ENCODE results near the gene CD9. TPM values are rescaled to one million over a fixed set of nuclear protein-coding genes. Genes with fewer than 3 reads are reported as not detected.
A peak's percentile ranks its signal among the peaks of the same experiment; 100 is the strongest.
"Not testable (repeated sequence)": the region's sequence is repeated elsewhere in the genome, so short reads cannot be mapped to it uniquely, and the experiment has no call there.

The CD9 gene
- total and polyA plus RNA-seq, 4 donors, result 267 to 506 (median 294) TPM

GRCh38 chr12:6185961-6186827 is 14.0 kb upstream of the CD9 start:
- DNase-seq, result peak; percentile 45 to 46
- no peak for ATAC-seq (ENCODE audit: low FRiP score)
- no peaks in the 10 kb centered on the region for H3K9me3 ChIP-seq (ENCODE audit: control insufficient read depth, low read length)
- H3K27me3 ChIP-seq (ENCODE audit: control insufficient read depth in 1 of 2, insufficient read depth in 2 of 2, low read length in 1 of 2), result no peaks in the 10 kb centered on the region
- no peaks in the 10 kb centered on the region for H3K36me3 ChIP-seq (ENCODE audit: control insufficient read depth in 1 of 2, insufficient read depth in 2 of 2, low read length in 1 of 2)
- H3K27ac ChIP-seq (ENCODE audit: low read depth in 1 of 2, low read length in 2 of 2), result peak overlapping the region; percentile 68 to 71
- H3K4me3 ChIP-seq (ENCODE audit: low read length in 2 of 2), result no peak overlapping the region
- peaks cover 0 to 5% of the 10 kb centered on the region in 2 donors for H3K4me1 ChIP-seq (ENCODE audit: control insufficient read depth in 1 of 2, insufficient read depth in 2 of 2, low read length in 2 of 2)
- intact Hi-C loops (cut with DNase I), result loop anchor here in 1 of 2 donors (5.0 kb wide), 1 partner anchor 114 kb away; no protein-coding TSS in a partner anchor
- 44 to 49% methylated on average over 13 of the region's 13 CpGs for WGBS, 2 donors

- intact Hi-C loops (cut with DNase I), result loop anchor here in 1 of 2 donors (5.0 kb wide), 1 partner anchor 116 kb away; no protein-coding TSS in a partner anchor
- H3K27ac ChIP-seq (ENCODE audit: low read depth in 1 of 2, low read length in 2 of 2), result peak overlapping the region; percentile 84 to 89
- H3K9me3 ChIP-seq (ENCODE audit: control insufficient read depth, low read length), result no peaks in the 10 kb centered on the region
- WGBS, 2 donors, result 87 to 88% methylated on average over 8 of the region's 8 CpGs
- H3K36me3 ChIP-seq (ENCODE audit: control insufficient read depth in 1 of 2, insufficient read depth in 2 of 2, low read length in 1 of 2), result no peaks in the 10 kb centered on the region
- peaks cover 0 to 5% of the 10 kb centered on the region in 2 donors for H3K4me1 ChIP-seq (ENCODE audit: control insufficient read depth in 1 of 2, insufficient read depth in 2 of 2, low read length in 2 of 2)
- no peaks in the 10 kb centered on the region for H3K27me3 ChIP-seq (ENCODE audit: control insufficient read depth in 1 of 2, insufficient read depth in 2 of 2, low read length in 1 of 2)
- H3K4me3 ChIP-seq (ENCODE audit: low read length in 2 of 2), result no peak overlapping the region
- ATAC-seq (ENCODE audit: low FRiP score), result no peak
- DNase-seq, result peak; percentile 18 to 28
Observed at GRCh38 chr12:6187948-6188793, 12.0 kb upstream of the CD9 start.

- no peaks in the 10 kb centered on the region for H3K36me3 ChIP-seq (ENCODE audit: control insufficient read depth in 1 of 2, insufficient read depth in 2 of 2, low read length in 1 of 2)
- no peaks in the 10 kb centered on the region for H3K9me3 ChIP-seq (ENCODE audit: control insufficient read depth, low read length)
- no peak overlapping the region for H3K4me3 ChIP-seq (ENCODE audit: low read length in 2 of 2)
- intact Hi-C loops (cut with DNase I), result loop anchor here in 1 of 2 donors (5.0 kb wide), 1 partner anchor 117 kb away; no protein-coding TSS in a partner anchor
- peaks cover 0 to 5% of the 10 kb centered on the region in 2 donors for H3K4me1 ChIP-seq (ENCODE audit: control insufficient read depth in 1 of 2, insufficient read depth in 2 of 2, low read length in 2 of 2)
- DNase-seq (peak; percentile 17 to 30), ATAC-seq (ENCODE audit: low FRiP score) (no peak)
- 90% methylated on average over 5 of the region's 5 CpGs for WGBS, 2 donors
- no peaks in the 10 kb centered on the region for H3K27me3 ChIP-seq (ENCODE audit: control insufficient read depth in 1 of 2, insufficient read depth in 2 of 2, low read length in 1 of 2)
- H3K27ac ChIP-seq (ENCODE audit: low read depth in 1 of 2, low read length in 2 of 2), result peak overlapping the region in 1 of 2 donors; percentile 15
Observed at GRCh38 chr12:6189028-6189427, 11.2 kb upstream of the CD9 start.

DNA sequence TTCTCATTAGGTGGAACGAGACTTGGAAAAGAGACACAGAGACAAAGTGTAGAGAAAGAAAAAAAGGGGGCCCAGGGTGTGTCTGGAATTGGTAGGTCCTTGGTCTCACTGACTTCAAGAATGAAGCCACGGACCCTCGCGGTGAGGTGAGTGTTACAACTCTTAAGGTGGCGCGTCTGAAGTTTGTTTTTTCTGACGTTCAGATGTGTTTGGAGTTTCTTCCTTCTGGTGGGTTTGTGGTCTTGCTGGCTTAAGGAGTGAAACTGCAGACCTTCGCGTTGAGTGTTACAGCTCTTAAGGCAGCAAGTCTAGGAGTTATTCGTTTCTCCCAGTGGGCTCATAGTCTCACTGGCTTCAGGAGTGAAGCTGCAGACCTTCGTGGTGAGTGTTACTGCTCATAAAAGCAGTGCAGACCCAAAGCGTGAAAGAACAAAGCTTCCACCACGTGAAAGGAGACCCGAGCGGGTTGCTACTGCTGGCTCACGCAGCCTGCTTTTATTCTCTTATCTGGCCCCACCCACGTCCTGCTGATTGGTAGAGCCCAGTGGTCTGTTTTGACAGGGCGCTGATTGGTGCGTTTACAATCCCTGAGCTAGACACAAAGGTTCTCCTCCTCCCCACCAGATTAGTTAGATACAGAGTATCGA is 10.1 kb upstream of the CD9 start:
- WGBS, 2 donors, result 88 to 89% methylated on average over 20 of the region's 20 CpGs
- intact Hi-C loops (cut with DNase I), result loop anchor here in 1 of 2 donors (5.0 kb wide), 1 partner anchor 118 kb away; no protein-coding TSS in a partner anchor
- ATAC-seq (ENCODE audit: low FRiP score), result not testable (repeated sequence)

DNA sequence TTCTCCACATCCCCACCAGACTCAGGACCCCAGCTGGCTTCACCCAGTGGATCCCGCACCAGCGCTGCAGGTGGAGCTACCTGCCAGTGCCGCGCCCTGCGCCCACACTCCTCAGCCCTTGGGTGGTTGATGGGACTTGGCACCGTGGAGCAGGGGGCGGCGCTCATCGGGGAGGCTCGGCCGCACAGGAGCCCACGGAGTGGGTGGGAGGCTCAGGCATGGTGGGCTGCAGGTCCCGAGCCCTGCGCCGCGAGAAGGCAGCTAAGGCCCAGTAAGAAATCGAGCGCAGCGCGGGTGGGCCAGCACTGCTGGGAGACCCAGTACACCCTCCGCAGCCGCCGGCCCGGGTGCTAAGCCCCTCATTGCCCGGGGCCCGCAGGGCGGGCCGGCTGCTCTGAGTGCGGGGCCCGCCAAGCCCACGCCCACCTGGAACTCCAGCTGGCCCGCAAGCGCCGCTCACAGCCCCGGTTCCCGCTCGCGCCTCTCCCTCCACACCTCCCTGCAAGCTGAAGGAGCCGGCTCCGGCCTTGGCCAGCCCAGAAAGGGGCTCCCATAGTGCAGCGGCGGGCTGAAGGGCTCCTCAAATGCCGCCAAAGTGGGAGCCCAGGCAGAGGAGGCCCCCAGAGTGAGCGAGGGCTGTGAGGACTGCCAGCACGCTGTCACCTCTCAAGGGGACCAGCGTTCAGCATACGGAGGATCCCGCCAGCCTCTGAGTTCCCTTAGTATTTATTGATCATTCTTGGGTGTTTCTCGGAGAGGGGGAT is 9.3 kb upstream of the CD9 start:
- not testable (repeated sequence) for H3K4me3 ChIP-seq (ENCODE audit: low read length in 2 of 2)
- WGBS, 2 donors, result 94 to 96% methylated on average over 41 to 49 of the region's 49 CpGs
- peak; percentile 44 to 66 for DNase-seq

More for the DNA sequence above, 10.1 kb upstream of the CD9 start:
- H3K27me3 ChIP-seq (ENCODE audit: control insufficient read depth in 1 of 2, insufficient read depth in 2 of 2, low read length in 1 of 2); H3K4me3 ChIP-seq (ENCODE audit: low read length in 2 of 2); H3K9me3 ChIP-seq (ENCODE audit: control insufficient read depth, low read length); H3K27ac ChIP-seq (ENCODE audit: low read depth in 1 of 2, low read length in 2 of 2); H3K36me3 ChIP-seq (ENCODE audit: control insufficient read depth in 1 of 2, insufficient read depth in 2 of 2, low read length in 1 of 2); H3K4me1 ChIP-seq (ENCODE audit: control insufficient read depth in 1 of 2, insufficient read depth in 2 of 2, low read length in 2 of 2): not testable (repeated sequence)
- peak in 1 of 2 donors; percentile 20 for DNase-seq

GRCh38 chr12:6192604-6193380 is 7.4 kb upstream of the CD9 start:
- H3K27ac ChIP-seq (ENCODE audit: low read depth in 1 of 2, low read length in 2 of 2), result no peak overlapping the region
- intact Hi-C loops (cut with DNase I), result no loop called here
- no peak overlapping the region for H3K4me3 ChIP-seq (ENCODE audit: low read length in 2 of 2)
- no peaks in the 10 kb centered on the region for H3K36me3 ChIP-seq (ENCODE audit: control insufficient read depth in 1 of 2, insufficient read depth in 2 of 2, low read length in 1 of 2)
- ATAC-seq (ENCODE audit: low FRiP score) (no peak), DNase-seq (peak; percentile 47 to 68)
- no peaks in the 10 kb centered on the region for H3K9me3 ChIP-seq (ENCODE audit: control insufficient read depth, low read length)
- H3K27me3 ChIP-seq (ENCODE audit: control insufficient read depth in 1 of 2, insufficient read depth in 2 of 2, low read length in 1 of 2), result no peaks in the 10 kb centered on the region
- WGBS, 2 donors, result 96% methylated on average over 10 to 13 of the region's 13 CpGs
- H3K4me1 ChIP-seq (ENCODE audit: control insufficient read depth in 1 of 2, insufficient read depth in 2 of 2, low read length in 2 of 2), result peaks cover 0 to 3% of the 10 kb centered on the region in 2 donors

More for the DNA sequence above, 9.3 kb upstream of the CD9 start:
- H3K27ac ChIP-seq (ENCODE audit: low read depth in 1 of 2, low read length in 2 of 2); intact Hi-C loops (cut with DNase I); H3K27me3 ChIP-seq (ENCODE audit: control insufficient read depth in 1 of 2, insufficient read depth in 2 of 2, low read length in 1 of 2); H3K36me3 ChIP-seq (ENCODE audit: control insufficient read depth in 1 of 2, insufficient read depth in 2 of 2, low read length in 1 of 2); H3K9me3 ChIP-seq (ENCODE audit: control insufficient read depth, low read length); H3K4me1 ChIP-seq (ENCODE audit: control insufficient read depth in 1 of 2, insufficient read depth in 2 of 2, low read length in 2 of 2); ATAC-seq (ENCODE audit: low FRiP score): not testable (repeated sequence)

Data from aorta (tissue), 5 donors.